Breast epithelium (tissue), 3 donors: ENCODE measurements around the gene AFAP1L1.

Experiments
- POLR2A ChIP-seq: fragments of 450-650 bp; IDR thresholded peaks from one replicate; pipeline ENCODE4 v1.6.1; 2016; ENCODE audit warnings: antibody characterized with exemption, mild to moderate bottlenecking, moderate library complexity
- TF ChIP-seq, protein P1 (sequence below), 3 donors: fragments of 450-650 bp; IDR thresholded peaks; one replicate each; pipeline ENCODE4 v1.5.1; 2016 to 2017; ENCODE audit warnings: antibody characterized with exemption in 3 of 3, mild to moderate bottlenecking in 3 of 3, moderate library complexity in 3 of 3

DNA sequence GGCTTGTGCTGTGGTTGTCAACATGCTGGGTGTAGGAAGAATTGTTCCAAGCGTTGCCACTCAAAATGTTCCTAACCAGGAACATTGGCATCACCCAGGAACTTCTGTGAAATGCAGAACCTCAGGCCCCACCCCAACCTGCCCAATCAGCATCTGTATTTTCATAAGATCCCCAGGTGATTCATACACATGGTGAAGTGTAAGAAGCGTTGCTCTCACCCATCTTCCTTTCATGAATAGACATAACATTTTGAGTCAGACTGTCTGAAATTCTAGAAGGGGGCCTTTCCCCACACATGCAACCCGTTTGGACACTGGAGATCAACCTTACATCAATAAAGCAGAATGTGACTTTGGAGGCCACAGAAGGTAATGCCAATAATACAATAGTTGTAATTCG is 9.3 kb upstream of the AFAP1L1 start:
- TF ChIP-seq POLR2A: no peak
- TF ChIP-seq, protein P1, sequence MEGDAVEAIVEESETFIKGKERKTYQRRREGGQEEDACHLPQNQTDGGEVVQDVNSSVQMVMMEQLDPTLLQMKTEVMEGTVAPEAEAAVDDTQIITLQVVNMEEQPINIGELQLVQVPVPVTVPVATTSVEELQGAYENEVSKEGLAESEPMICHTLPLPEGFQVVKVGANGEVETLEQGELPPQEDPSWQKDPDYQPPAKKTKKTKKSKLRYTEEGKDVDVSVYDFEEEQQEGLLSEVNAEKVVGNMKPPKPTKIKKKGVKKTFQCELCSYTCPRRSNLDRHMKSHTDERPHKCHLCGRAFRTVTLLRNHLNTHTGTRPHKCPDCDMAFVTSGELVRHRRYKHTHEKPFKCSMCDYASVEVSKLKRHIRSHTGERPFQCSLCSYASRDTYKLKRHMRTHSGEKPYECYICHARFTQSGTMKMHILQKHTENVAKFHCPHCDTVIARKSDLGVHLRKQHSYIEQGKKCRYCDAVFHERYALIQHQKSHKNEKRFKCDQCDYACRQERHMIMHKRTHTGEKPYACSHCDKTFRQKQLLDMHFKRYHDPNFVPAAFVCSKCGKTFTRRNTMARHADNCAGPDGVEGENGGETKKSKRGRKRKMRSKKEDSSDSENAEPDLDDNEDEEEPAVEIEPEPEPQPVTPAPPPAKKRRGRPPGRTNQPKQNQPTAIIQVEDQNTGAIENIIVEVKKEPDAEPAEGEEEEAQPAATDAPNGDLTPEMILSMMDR (IDR thresholded peaks at IDR 0.05): no peak
